ENCODE data around the gene ACAP2.

Gene ACAP2

GRCh38 chr3:195249858-195250464, 192.9 kb downstream of the ACAP2 start:
- no peaks in the 10 kb centered on the region for H3K9me2 ChIP-seq (replicated peaks; ENCODE audit: control insufficient read depth, low read length)
- TF ChIP-seq CTCF (IDR thresholded peaks at IDR 0.05; ENCODE audit: low read depth, low read length, poor library complexity, severe bottlenecking) = no peak
- TF ChIP-seq EZH2phosphoT487 (IDR thresholded peaks at IDR 0.05; ENCODE audit: borderline replicate concordance, low read length) = no peak
- H3K36me3 ChIP-seq (ENCODE audit: control insufficient read depth, low read length) = no peaks in the 10 kb centered on the region
- H3K79me2 ChIP-seq (ENCODE audit: control insufficient read depth, low read length) = peaks cover 31% of the 10 kb centered on the region
- no peak overlapping the region for H3K4me2 ChIP-seq (ENCODE audit: low read length)
- H3K27ac ChIP-seq (ENCODE audit: low read depth, low read length) = no peak overlapping the region
- no peaks in the 10 kb centered on the region for H3K4me1 ChIP-seq (ENCODE audit: control insufficient read depth, low read length)
- H3F3A ChIP-seq (ENCODE audit: control insufficient read depth, insufficient read depth) = no peaks in the 10 kb centered on the region
- no peak overlapping the region for H3K4me3 ChIP-seq (ENCODE audit: low read length)
- H4K20me1 ChIP-seq (ENCODE audit: control insufficient read depth, insufficient read depth, low read depth, low read length) = 0 out of 2 replicates have a peak, but pooled peaks cover 4% of the 10 kb centered on the region
- no peaks in the 10 kb centered on the region for H3K27me3 ChIP-seq (ENCODE audit: control insufficient read depth, low read length)
- no peaks in the 10 kb centered on the region for H3K9me3 ChIP-seq (ENCODE audit: control insufficient read depth, insufficient read depth, low read length)

- Histone ChIP-seq H3K4me1 (ENCODE audit: control insufficient read depth, low read length) (no peaks in the 10 kb centered on the region), H3K27ac (ENCODE audit: low read depth, low read length) (no peak overlapping the region), H3K9me3 (ENCODE audit: control insufficient read depth, insufficient read depth, low read length) (no peaks in the 10 kb centered on the region), H4K20me1 (ENCODE audit: control insufficient read depth, insufficient read depth, low read depth, low read length) (0 out of 2 replicates have a peak, but pooled peaks cover 4% of the 10 kb centered on the region), H3K4me2 (ENCODE audit: low read length) (no peak overlapping the region), H3K27me3 (ENCODE audit: control insufficient read depth, low read length) (no peaks in the 10 kb centered on the region), H3K9me2 (replicated peaks; ENCODE audit: control insufficient read depth, low read length) (no peaks in the 10 kb centered on the region), H3K4me3 (ENCODE audit: low read length) (no peak overlapping the region), H3K79me2 (ENCODE audit: control insufficient read depth, low read length) (peaks cover 28% of the 10 kb centered on the region), H3F3A (ENCODE audit: control insufficient read depth, insufficient read depth) (no peaks in the 10 kb centered on the region), H3K36me3 (ENCODE audit: control insufficient read depth, low read length) (no peaks in the 10 kb centered on the region)
- TF ChIP-seq CTCF (IDR thresholded peaks at IDR 0.05; ENCODE audit: low read depth, low read length, poor library complexity, severe bottlenecking) (no peak), EZH2phosphoT487 (IDR thresholded peaks at IDR 0.05; ENCODE audit: borderline replicate concordance, low read length) (no peak)
Measured at GRCh38 chr3:195249057-195249770, 193.6 kb downstream of the ACAP2 start.

GRCh38 chr3:195248281-195248680, 194.5 kb downstream of the ACAP2 start:
- Histone ChIP-seq H3K36me3 (ENCODE audit: control insufficient read depth, low read length) (no peaks in the 10 kb centered on the region), H3K4me2 (ENCODE audit: low read length) (no peak overlapping the region), H3K79me2 (ENCODE audit: control insufficient read depth, low read length) (peaks cover 30% of the 10 kb centered on the region), H4K20me1 (ENCODE audit: control insufficient read depth, insufficient read depth, low read depth, low read length) (0 out of 2 replicates have a peak, but pooled peaks cover 4% of the 10 kb centered on the region), H3K4me1 (ENCODE audit: control insufficient read depth, low read length) (no peaks in the 10 kb centered on the region), H3K9me3 (ENCODE audit: control insufficient read depth, insufficient read depth, low read length) (no peaks in the 10 kb centered on the region), H3F3A (ENCODE audit: control insufficient read depth, insufficient read depth) (no peaks in the 10 kb centered on the region), H3K27me3 (ENCODE audit: control insufficient read depth, low read length) (no peaks in the 10 kb centered on the region), H3K27ac (ENCODE audit: low read depth, low read length) (no peak overlapping the region), H3K4me3 (ENCODE audit: low read length) (no peak overlapping the region), H3K9me2 (replicated peaks; ENCODE audit: control insufficient read depth, low read length) (no peaks in the 10 kb centered on the region)
- TF ChIP-seq CTCF (IDR thresholded peaks at IDR 0.05; ENCODE audit: low read depth, low read length, poor library complexity, severe bottlenecking) = no peak
- TF ChIP-seq EZH2phosphoT487 (IDR thresholded peaks at IDR 0.05; ENCODE audit: borderline replicate concordance, low read length) = no peak
